ENCODE results near the gene TBX21. TPM values are rescaled to one million over a fixed set of nuclear protein-coding genes. Genes with fewer than 3 reads are reported as not detected.
A peak's percentile ranks its signal among the peaks of the same experiment; 100 is the strongest.

TBX21 gene
- total and polyA plus RNA-seq, 12 donors, result 0.07 to 2.0 (median 0.21) TPM; not detected in 4

GRCh38 chr17:47699536-47699840 is 33.5 kb upstream of the TBX21 start:
- Histone ChIP-seq H3K27ac (peak overlapping the region in 1 of 10 donors; percentile 10), H3K4me1 (peaks cover 0 to 44% (median 27%) of the 10 kb centered on the region in 9 donors)
- intact Hi-C loops (cut with DNase I), result loop anchor here in 4 of 10 donors (5.0 to 10.0 kb wide), 3 partner anchors 85 to 105 kb away; no protein-coding TSS in a partner anchor

GRCh38 chr17:47700471-47701449 is 32.3 kb upstream of the TBX21 start:
- Histone ChIP-seq H3K27me3 (no peaks in the 10 kb centered on the region), H3K4me3 (no peak overlapping the region), H3K27ac (peak overlapping the region in 1 of 10 donors; percentile 73), H3K36me3 (peaks cover 0 to 83% (median 9%) of the 10 kb centered on the region in 9 donors), H3K9me3 (no peaks in the 10 kb centered on the region), H3K4me1 (peaks cover 0 to 46% (median 23%) of the 10 kb centered on the region in 9 donors)
- no peak for ATAC-seq
- intact Hi-C loops (cut with DNase I), result loop anchor here in 2 of 10 donors (10.0 kb wide), 1 partner anchor 94 kb away; no protein-coding TSS in a partner anchor
- DNase-seq, result no peak
- no peak for TF ChIP-seq CTCF (IDR thresholded peaks at IDR 0.05)
- 86 to 89% methylated on average over 13 of the region's 13 CpGs for WGBS, 2 donors

More at GRCh38 chr17:47699536-47699840, 33.5 kb upstream of the TBX21 start:
- DNase-seq (no peak), ATAC-seq (no peak)
- H3K27me3 ChIP-seq, result no peaks in the 10 kb centered on the region
- H3K4me3 ChIP-seq, result no peak overlapping the region
- WGBS, 2 donors, result 93 to 95% methylated on average over 4 of the region's 4 CpGs
- H3K9me3 ChIP-seq, result no peaks in the 10 kb centered on the region
- H3K36me3 ChIP-seq, result peaks cover 0 to 72% (median 9%) of the 10 kb centered on the region in 9 donors
- no peak for TF ChIP-seq CTCF (IDR thresholded peaks at IDR 0.05)

- intact Hi-C loops (cut with DNase I), result loop anchor here in 2 of 10 donors (10.0 kb wide), 1 partner anchor 93 kb away; no protein-coding TSS in a partner anchor
- Histone ChIP-seq H3K4me3 (no peak overlapping the region), H3K4me1 (peaks cover 0 to 47% (median 25%) of the 10 kb centered on the region in 9 donors), H3K27ac (peak overlapping the region in 1 of 10 donors; percentile 73), H3K27me3 (no peaks in the 10 kb centered on the region), H3K9me3 (no peaks in the 10 kb centered on the region), H3K36me3 (peaks cover 0 to 83% (median 9%) of the 10 kb centered on the region in 9 donors)
- no peak for DNase-seq
- WGBS, 2 donors, result 84 to 86% methylated on average over 4 of the region's 4 CpGs
- ATAC-seq, result no peak
- no peak for TF ChIP-seq CTCF (IDR thresholded peaks at IDR 0.05)
Measured at GRCh38 chr17:47701608-47702007, 31.4 kb upstream of the TBX21 start.

GRCh38 chr17:47702391-47702995 is 30.5 kb upstream of the TBX21 start:
- no peak for DNase-seq
- Histone ChIP-seq H3K4me3 (no peak overlapping the region), H3K9me3 (no peaks in the 10 kb centered on the region), H3K36me3 (peaks cover 0 to 75% (median 9%) of the 10 kb centered on the region in 9 donors), H3K27ac (peak overlapping the region in 1 of 10 donors; percentile 29), H3K27me3 (no peaks in the 10 kb centered on the region), H3K4me1 (peaks cover 5 to 49% (median 25%) of the 10 kb centered on the region in 9 donors)
- no peak for ATAC-seq
- TF ChIP-seq CTCF (IDR thresholded peaks at IDR 0.05), result no peak
- intact Hi-C loops (cut with DNase I), result loop anchor here in 2 of 10 donors (10.0 kb wide), 1 partner anchor 92 kb away; no protein-coding TSS in a partner anchor
- WGBS, 2 donors, result 88 to 90% methylated on average over 11 to 12 of the region's 12 CpGs

Measured in heart right ventricle (tissue), 16 donors.